ENCODE results near the gene MYO5B. TPM values are rescaled to one million over a fixed set of nuclear protein-coding genes. Genes with fewer than 3 reads are reported as not detected.

The MYO5B gene
- total RNA-seq, 1 donor from 2014 or later: 1.5 TPM

DNA sequence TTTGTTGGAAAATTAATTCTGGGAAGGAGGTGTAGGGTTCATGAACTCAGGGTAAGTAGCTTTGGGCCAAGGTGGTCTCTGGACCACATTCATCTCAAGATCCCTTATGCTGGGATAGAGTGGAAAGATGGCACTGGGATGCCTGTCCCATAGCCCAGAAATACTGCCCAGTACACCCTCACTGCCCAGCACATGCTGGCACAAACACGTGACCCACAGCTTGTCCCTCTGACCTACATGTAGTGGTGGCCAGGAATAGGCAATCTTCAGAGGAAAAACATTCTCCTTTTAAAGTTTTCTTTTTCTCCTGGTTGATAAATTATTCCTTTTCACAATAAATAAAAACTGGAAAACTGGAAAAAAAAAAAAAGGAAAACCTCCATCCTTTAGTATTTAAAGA lies 246.0 kb downstream of the MYO5B start:
- DNase-seq (ENCODE audit: low spot score): no peak
- H3K4me1 Mint-ChIP-seq (ENCODE audit: unreplicated experiment): peaks cover 5% of the 10 kb centered on the region
- no peaks in the 10 kb centered on the region for H3K27me3 Mint-ChIP-seq (ENCODE audit: unreplicated experiment)
- no peaks in the 10 kb centered on the region for H3K9me3 Mint-ChIP-seq (ENCODE audit: unreplicated experiment)
- TF ChIP-seq, protein P1, sequence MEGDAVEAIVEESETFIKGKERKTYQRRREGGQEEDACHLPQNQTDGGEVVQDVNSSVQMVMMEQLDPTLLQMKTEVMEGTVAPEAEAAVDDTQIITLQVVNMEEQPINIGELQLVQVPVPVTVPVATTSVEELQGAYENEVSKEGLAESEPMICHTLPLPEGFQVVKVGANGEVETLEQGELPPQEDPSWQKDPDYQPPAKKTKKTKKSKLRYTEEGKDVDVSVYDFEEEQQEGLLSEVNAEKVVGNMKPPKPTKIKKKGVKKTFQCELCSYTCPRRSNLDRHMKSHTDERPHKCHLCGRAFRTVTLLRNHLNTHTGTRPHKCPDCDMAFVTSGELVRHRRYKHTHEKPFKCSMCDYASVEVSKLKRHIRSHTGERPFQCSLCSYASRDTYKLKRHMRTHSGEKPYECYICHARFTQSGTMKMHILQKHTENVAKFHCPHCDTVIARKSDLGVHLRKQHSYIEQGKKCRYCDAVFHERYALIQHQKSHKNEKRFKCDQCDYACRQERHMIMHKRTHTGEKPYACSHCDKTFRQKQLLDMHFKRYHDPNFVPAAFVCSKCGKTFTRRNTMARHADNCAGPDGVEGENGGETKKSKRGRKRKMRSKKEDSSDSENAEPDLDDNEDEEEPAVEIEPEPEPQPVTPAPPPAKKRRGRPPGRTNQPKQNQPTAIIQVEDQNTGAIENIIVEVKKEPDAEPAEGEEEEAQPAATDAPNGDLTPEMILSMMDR (IDR thresholded peaks at IDR 0.05; ENCODE audit: unreplicated experiment): no peak
- H3K4me3 Mint-ChIP-seq (ENCODE audit: unreplicated experiment): no peak overlapping the region
- no peaks in the 10 kb centered on the region for H3K36me3 Mint-ChIP-seq (ENCODE audit: low read depth, unreplicated experiment)
- no peak overlapping the region for H3K27ac Mint-ChIP-seq (ENCODE audit: unreplicated experiment)

GRCh38 chr18:49944663-49945062 lies 250.3 kb downstream of the MYO5B start:
- TF ChIP-seq, protein P1 (IDR thresholded peaks at IDR 0.05; ENCODE audit: unreplicated experiment): no peak
- H3K36me3 Mint-ChIP-seq (ENCODE audit: low read depth, unreplicated experiment): no peaks in the 10 kb centered on the region
- H3K9me3 Mint-ChIP-seq (ENCODE audit: unreplicated experiment): no peaks in the 10 kb centered on the region
- H3K27me3 Mint-ChIP-seq (ENCODE audit: unreplicated experiment): no peaks in the 10 kb centered on the region
- H3K4me3 Mint-ChIP-seq (ENCODE audit: unreplicated experiment): no peak overlapping the region
- H3K27ac Mint-ChIP-seq (ENCODE audit: unreplicated experiment): no peak overlapping the region
- H3K4me1 Mint-ChIP-seq (ENCODE audit: unreplicated experiment): no peaks in the 10 kb centered on the region
- no peak for DNase-seq (ENCODE audit: low spot score)

GRCh38 chr18:49936821-49937220 lies 258.1 kb downstream of the MYO5B start:
- Mint-ChIP-seq H3K27me3 (ENCODE audit: unreplicated experiment) (peaks cover 3% of the 10 kb centered on the region), H3K4me3 (ENCODE audit: unreplicated experiment) (no peak overlapping the region), H3K27ac (ENCODE audit: unreplicated experiment) (no peak overlapping the region), H3K36me3 (ENCODE audit: low read depth, unreplicated experiment) (no peaks in the 10 kb centered on the region), H3K9me3 (ENCODE audit: unreplicated experiment) (no peaks in the 10 kb centered on the region), H3K4me1 (ENCODE audit: unreplicated experiment) (peaks cover 9% of the 10 kb centered on the region)
- TF ChIP-seq, protein P1 (IDR thresholded peaks at IDR 0.05; ENCODE audit: unreplicated experiment): no peak
- DNase-seq (ENCODE audit: low spot score): no peak

DNA sequence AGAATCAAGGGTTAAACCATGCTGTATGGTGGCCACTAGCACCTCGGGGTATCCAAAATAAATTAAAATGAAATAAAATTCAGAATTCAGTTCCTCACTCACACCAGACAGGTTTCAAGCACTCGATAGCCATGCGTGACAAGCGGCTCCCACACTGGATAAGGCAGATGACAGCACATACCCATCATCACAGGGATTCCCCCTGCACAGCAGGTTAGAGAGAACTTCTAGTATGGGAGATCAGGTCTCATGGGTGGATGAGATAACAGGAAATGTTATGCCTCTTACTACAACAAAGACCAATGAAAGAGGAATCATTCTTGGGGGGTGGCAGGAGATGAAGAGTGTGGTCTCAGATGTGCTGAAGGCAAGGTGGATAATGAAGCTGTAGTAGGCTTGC lies 259.7 kb downstream of the MYO5B start:
- Mint-ChIP-seq H3K27me3 (ENCODE audit: unreplicated experiment) (peaks cover 3% of the 10 kb centered on the region), H3K27ac (ENCODE audit: unreplicated experiment) (no peak overlapping the region), H3K4me1 (ENCODE audit: unreplicated experiment) (peaks cover 9% of the 10 kb centered on the region), H3K4me3 (ENCODE audit: unreplicated experiment) (no peak overlapping the region), H3K9me3 (ENCODE audit: unreplicated experiment) (no peaks in the 10 kb centered on the region), H3K36me3 (ENCODE audit: low read depth, unreplicated experiment) (no peaks in the 10 kb centered on the region)
- TF ChIP-seq, protein P1 (IDR thresholded peaks at IDR 0.05; ENCODE audit: unreplicated experiment): no peak
- DNase-seq (ENCODE audit: low spot score): no peak

DNA sequence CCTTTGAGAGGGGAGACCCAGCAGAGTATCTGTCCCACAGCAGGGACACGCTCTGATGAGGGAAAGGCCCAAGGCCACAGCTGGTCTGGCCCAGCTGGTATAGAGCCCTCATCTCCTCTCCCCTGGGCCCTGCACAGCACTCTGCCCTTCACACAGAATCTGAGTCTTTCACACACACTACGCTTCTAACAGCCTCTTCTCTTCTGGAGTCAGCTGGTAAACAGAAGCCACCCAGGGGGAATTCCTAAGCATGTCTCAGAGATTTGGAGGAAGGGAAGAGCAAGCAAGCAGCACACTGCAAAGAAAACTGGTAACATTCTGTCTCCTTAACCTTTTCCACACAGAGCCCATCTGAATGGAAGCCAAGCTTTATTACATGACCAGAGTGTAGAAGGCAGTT lies 260.5 kb downstream of the MYO5B start:
- TF ChIP-seq, protein P1 (IDR thresholded peaks at IDR 0.05; ENCODE audit: unreplicated experiment): no peak
- H3K36me3 Mint-ChIP-seq (ENCODE audit: low read depth, unreplicated experiment): no peaks in the 10 kb centered on the region
- peaks cover 9% of the 10 kb centered on the region for H3K4me1 Mint-ChIP-seq (ENCODE audit: unreplicated experiment)
- DNase-seq (ENCODE audit: low spot score): no peak
- H3K9me3 Mint-ChIP-seq (ENCODE audit: unreplicated experiment): no peaks in the 10 kb centered on the region
- no peak overlapping the region for H3K27ac Mint-ChIP-seq (ENCODE audit: unreplicated experiment)
- H3K27me3 Mint-ChIP-seq (ENCODE audit: unreplicated experiment): peaks cover 3% of the 10 kb centered on the region
- no peak overlapping the region for H3K4me3 Mint-ChIP-seq (ENCODE audit: unreplicated experiment)
